ENCODE results near the gene LRIG2.

DNA sequence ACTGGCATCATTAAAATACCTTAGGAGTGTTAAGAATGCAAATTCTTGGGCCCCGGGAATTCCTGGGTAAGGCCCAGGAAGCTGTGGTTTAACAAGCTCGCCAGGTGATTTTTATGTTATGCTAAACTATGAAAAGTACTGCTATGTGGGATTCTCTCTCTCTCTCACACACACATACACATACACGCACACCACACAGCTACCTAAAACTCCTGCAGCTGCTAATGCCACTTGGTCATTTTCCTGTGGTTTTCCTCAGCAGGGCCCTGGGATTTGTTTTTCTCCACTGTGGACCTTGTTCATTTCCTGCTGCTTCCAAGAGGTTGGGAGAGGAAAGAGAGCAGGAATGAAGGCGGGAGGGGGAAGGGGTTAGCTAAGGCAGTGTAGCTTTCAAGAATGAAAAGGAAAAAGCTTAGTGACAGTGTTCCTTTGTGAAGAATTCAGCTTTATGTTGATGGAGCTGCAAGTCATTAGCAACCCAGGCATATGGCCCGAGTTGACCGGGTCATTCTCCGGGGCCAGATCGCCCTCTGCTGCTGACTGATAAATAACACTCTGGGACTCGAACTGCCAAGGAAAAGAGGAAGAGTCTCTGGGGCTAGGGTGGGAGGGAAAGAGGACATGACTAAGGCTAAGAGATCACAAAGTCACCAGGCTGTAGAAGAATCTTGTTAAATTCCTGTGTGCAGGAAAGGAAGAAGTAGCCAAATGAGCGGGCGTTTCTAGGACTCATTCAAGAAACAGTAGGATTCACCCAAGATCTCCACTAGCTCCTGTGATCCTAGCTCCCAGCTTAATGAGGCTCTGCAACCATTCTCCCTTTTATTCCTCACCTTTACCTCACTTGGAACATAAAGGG, 30.5 kb upstream of the LRIG2 start:
- TF ChIP-seq, protein P1, sequence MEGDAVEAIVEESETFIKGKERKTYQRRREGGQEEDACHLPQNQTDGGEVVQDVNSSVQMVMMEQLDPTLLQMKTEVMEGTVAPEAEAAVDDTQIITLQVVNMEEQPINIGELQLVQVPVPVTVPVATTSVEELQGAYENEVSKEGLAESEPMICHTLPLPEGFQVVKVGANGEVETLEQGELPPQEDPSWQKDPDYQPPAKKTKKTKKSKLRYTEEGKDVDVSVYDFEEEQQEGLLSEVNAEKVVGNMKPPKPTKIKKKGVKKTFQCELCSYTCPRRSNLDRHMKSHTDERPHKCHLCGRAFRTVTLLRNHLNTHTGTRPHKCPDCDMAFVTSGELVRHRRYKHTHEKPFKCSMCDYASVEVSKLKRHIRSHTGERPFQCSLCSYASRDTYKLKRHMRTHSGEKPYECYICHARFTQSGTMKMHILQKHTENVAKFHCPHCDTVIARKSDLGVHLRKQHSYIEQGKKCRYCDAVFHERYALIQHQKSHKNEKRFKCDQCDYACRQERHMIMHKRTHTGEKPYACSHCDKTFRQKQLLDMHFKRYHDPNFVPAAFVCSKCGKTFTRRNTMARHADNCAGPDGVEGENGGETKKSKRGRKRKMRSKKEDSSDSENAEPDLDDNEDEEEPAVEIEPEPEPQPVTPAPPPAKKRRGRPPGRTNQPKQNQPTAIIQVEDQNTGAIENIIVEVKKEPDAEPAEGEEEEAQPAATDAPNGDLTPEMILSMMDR (IDR thresholded peaks at IDR 0.05), result 0 out of 2 replicates have a peak, but pooled peaks have one; percentile 22
- TF ChIP-seq, protein P2, sequence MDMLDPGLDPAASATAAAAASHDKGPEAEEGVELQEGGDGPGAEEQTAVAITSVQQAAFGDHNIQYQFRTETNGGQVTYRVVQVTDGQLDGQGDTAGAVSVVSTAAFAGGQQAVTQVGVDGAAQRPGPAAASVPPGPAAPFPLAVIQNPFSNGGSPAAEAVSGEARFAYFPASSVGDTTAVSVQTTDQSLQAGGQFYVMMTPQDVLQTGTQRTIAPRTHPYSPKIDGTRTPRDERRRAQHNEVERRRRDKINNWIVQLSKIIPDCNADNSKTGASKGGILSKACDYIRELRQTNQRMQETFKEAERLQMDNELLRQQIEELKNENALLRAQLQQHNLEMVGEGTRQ (CRISPR knock-in tag; IDR thresholded peaks at IDR 0.05), result no peak
- TF ChIP-seq TCF7 (CRISPR knock-in tag; IDR thresholded peaks at IDR 0.05; ENCODE audit: low read depth) (no peak), NR3C1 (CRISPR knock-in tag; conservative IDR thresholded peaks at IDR 0.05; ENCODE audit: low read depth) (no peak), JUN (CRISPR knock-in tag; IDR thresholded peaks at IDR 0.05) (no peak), SOX15 (CRISPR knock-in tag; IDR thresholded peaks at IDR 0.05) (no peak), SP1 (CRISPR knock-in tag; conservative IDR thresholded peaks at IDR 0.05) (peak; percentile 62), CREB1 (CRISPR knock-in tag; IDR thresholded peaks at IDR 0.05) (no peak)
- TF ChIP-seq, protein P3, sequence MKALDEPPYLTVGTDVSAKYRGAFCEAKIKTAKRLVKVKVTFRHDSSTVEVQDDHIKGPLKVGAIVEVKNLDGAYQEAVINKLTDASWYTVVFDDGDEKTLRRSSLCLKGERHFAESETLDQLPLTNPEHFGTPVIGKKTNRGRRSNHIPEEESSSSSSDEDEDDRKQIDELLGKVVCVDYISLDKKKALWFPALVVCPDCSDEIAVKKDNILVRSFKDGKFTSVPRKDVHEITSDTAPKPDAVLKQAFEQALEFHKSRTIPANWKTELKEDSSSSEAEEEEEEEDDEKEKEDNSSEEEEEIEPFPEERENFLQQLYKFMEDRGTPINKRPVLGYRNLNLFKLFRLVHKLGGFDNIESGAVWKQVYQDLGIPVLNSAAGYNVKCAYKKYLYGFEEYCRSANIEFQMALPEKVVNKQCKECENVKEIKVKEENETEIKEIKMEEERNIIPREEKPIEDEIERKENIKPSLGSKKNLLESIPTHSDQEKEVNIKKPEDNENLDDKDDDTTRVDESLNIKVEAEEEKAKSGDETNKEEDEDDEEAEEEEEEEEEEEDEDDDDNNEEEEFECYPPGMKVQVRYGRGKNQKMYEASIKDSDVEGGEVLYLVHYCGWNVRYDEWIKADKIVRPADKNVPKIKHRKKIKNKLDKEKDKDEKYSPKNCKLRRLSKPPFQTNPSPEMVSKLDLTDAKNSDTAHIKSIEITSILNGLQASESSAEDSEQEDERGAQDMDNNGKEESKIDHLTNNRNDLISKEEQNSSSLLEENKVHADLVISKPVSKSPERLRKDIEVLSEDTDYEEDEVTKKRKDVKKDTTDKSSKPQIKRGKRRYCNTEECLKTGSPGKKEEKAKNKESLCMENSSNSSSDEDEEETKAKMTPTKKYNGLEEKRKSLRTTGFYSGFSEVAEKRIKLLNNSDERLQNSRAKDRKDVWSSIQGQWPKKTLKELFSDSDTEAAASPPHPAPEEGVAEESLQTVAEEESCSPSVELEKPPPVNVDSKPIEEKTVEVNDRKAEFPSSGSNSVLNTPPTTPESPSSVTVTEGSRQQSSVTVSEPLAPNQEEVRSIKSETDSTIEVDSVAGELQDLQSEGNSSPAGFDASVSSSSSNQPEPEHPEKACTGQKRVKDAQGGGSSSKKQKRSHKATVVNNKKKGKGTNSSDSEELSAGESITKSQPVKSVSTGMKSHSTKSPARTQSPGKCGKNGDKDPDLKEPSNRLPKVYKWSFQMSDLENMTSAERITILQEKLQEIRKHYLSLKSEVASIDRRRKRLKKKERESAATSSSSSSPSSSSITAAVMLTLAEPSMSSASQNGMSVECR (CRISPR knock-in tag; IDR thresholded peaks at IDR 0.05; ENCODE audit: borderline replicate concordance), result no peak
- TF ChIP-seq, protein P4, sequence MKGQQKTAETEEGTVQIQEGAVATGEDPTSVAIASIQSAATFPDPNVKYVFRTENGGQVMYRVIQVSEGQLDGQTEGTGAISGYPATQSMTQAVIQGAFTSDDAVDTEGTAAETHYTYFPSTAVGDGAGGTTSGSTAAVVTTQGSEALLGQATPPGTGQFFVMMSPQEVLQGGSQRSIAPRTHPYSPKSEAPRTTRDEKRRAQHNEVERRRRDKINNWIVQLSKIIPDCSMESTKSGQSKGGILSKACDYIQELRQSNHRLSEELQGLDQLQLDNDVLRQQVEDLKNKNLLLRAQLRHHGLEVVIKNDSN (CRISPR knock-in tag; IDR thresholded peaks at IDR 0.05), result no peak
- TF ChIP-seq, protein P5, sequence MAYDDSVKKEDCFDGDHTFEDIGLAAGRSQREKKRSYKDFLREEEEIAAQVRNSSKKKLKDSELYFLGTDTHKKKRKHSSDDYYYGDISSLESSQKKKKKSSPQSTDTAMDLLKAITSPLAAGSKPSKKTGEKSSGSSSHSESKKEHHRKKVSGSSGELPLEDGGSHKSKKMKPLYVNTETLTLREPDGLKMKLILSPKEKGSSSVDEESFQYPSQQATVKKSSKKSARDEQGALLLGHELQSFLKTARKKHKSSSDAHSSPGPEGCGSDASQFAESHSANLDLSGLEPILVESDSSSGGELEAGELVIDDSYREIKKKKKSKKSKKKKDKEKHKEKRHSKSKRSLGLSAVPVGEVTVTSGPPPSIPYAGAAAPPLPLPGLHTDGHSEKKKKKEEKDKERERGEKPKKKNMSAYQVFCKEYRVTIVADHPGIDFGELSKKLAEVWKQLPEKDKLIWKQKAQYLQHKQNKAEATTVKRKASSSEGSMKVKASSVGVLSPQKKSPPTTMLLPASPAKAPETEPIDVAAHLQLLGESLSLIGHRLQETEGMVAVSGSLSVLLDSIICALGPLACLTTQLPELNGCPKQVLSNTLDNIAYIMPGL (CRISPR knock-in tag; IDR thresholded peaks at IDR 0.05), result no peak

All from WTC11 (cell line).